ENCODE data around the gene LRRC28. TPM values are rescaled to one million over a fixed set of nuclear protein-coding genes. Genes with fewer than 3 reads are reported as not detected.

LRRC28 gene
- total RNA-seq, result 28.0 and 43.5 TPM in 2 replicates

GRCh38 chr15:99250857-99251841, at the start of gene LRRC28:
Gene LRRC28, plus strand, starts transcription at chr15:99251481. Its CDS starts 4,477 bp downstream, at chr15:99255958.

GRCh38 chr15:99249270-99249841, 1.9 kb upstream of the LRRC28 start, which contains the start of gene TTC23:
Gene TTC23, minus strand, starts transcription at chr15:99249581. Its CDS starts 20,869 bp downstream, at chr15:99228712.

Other genes starting within 250 kb of the LRRC28 start
- not detected in 2 replicates for gene PGPEP1L, start 243.7 kb upstream of the LRRC28 start, total RNA-seq
- 0.29 and 1.1 TPM in 2 replicates for gene SYNM, start 146.4 kb upstream of the LRRC28 start, total RNA-seq
- 9.8 and 21.1 TPM in 2 replicates for gene TTC23, start 1.9 kb upstream of the LRRC28 start, total RNA-seq